SHP77 treated with DMSO at 0.1 percent for 48 hours (cell line): ENCODE measurements around the gene GLRX.

Experiments used
- DNase-seq: peaks from one replicate; lab custom pipeline; 2025; lab: John Stamatoyannopoulos, UW

The GLRX gene

GRCh38 chr5:95780597-95780996 lies 41.9 kb downstream of the GLRX start:
- no peak for DNase-seq

DNA sequence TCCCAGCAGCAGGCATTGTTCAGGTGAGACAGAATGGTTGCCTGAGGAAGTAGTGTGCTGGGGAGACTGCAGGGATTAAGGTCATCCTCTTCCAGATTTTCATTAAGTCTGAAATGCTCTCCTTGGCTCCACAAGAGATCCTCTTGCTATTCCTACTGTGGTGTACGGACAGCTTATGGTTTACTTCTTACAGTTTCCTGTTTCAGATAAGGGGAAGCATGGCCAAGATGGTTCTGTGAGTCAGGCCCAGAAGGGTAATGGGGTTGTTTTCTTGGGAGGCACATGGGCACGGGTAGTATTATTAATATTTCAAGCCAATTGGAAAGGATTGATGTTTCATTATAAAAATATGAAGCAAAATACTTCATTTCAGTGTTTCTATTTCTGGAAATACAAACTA lies 42.9 kb downstream of the GLRX start:
- no peak for DNase-seq

- DNase-seq = no peak
Measured at GRCh38 chr5:95778713-95779436, 43.7 kb downstream of the GLRX start.

DNA sequence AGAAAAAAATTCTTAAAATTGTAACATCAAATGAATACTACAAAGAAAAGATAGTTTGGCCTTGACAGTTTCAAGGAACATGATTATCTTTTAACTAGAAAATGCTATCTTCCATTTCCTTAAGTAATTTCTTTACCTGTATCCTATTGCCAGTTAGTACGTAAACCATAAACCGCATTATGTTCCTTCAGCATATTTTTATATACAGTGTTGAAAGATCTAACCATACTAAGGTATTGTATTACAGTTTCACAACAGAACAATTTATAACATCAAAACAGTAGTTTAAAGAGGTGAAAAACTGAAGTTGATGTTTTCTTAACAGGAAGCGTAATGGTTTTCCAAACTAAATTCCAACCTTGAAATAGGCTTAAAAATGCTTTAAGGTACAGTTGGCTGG lies 45.1 kb downstream of the GLRX start:
- no peak for DNase-seq

- no peak for DNase-seq
Measured at GRCh38 chr5:95773335-95774059, 49.0 kb downstream of the GLRX start.

DNA sequence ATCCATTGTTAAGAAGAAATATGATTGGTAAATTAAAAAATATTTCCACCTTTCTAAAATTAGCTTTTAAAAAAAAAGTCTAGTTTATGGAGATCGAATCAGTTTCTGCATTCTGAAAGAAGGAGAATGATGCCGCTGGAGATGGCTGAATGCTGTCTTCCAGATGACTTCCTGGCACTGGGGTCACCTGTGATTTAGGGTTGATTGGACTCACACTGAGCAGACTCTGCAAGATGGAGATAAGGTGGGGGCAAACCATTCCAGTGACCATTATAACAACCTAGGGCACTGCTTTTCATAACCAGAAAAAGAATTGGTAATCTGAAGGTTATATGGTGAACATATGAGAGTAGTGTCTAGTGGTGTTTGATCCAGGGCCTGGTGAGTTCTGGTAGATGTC lies 50.6 kb downstream of the GLRX start:
- DNase-seq = no peak

GRCh38 chr5:95770830-95771708 lies 51.5 kb downstream of the GLRX start:
- no peak for DNase-seq

DNA sequence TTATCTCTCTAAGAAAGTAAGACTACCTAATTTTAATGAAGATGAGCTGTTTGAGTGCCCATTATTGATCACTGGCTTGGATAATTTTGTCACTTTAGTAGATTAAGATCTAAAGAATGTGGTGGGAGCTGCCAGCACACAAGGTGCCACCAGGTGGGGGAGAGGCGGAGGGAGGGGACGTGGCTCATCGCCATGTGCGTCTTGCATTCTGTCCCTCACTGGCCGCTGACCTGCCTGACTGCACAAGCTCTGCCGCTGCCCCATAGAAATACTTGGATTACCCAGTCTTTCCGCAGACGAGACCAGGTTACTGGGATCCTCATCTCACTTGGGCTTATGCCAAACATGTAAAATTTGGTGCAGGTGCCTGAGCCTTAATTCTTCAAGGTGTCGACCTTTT lies 53.8 kb downstream of the GLRX start:
- DNase-seq = no peak

- DNase-seq = no peak
Measured at GRCh38 chr5:95763941-95764340, 58.6 kb downstream of the GLRX start.
